ENCODE measurements around the gene SPSB4.

SPSB4 gene

GRCh38 chr3:141122455-141123030 lies 71.4 kb downstream of the SPSB4 start:
- no peak for DNase-seq

- no peak for DNase-seq
Observed at GRCh38 chr3:141123677-141124410, 72.7 kb downstream of the SPSB4 start.

- no peak for DNase-seq
Observed at GRCh38 chr3:141124715-141125114, 73.6 kb downstream of the SPSB4 start.

GRCh38 chr3:141125351-141125750 lies 74.2 kb downstream of the SPSB4 start:
- DNase-seq, result no peak

- DNase-seq, result peak; percentile 0
Observed at GRCh38 chr3:141126661-141127343, 75.7 kb downstream of the SPSB4 start.

- DNase-seq, result peak; percentile 3
Observed at GRCh38 chr3:141127344-141128125, 76.4 kb downstream of the SPSB4 start.

- no peak for DNase-seq
Observed at GRCh38 chr3:141128126-141128777, 77.1 kb downstream of the SPSB4 start.

GRCh38 chr3:141129049-141129448 lies 77.9 kb downstream of the SPSB4 start:
- DNase-seq, result no peak

- DNase-seq, result no peak
Observed at GRCh38 chr3:141129541-141130011, 78.4 kb downstream of the SPSB4 start.

- no peak for DNase-seq
Observed at GRCh38 chr3:141143517-141143916, 92.4 kb downstream of the SPSB4 start.

GRCh38 chr3:141146979-141147470 lies 95.9 kb downstream of the SPSB4 start:
- no peak for DNase-seq

GRCh38 chr3:141147657-141148056 lies 96.5 kb downstream of the SPSB4 start:
- no peak for DNase-seq

GRCh38 chr3:141148169-141148568 lies 97.0 kb downstream of the SPSB4 start:
- DNase-seq, result no peak

GRCh38 chr3:141148770-141149169 lies 97.6 kb downstream of the SPSB4 start:
- no peak for DNase-seq

- no peak for DNase-seq
Observed at GRCh38 chr3:141150081-141150830, 99.1 kb downstream of the SPSB4 start.

GRCh38 chr3:141150931-141151330 lies 99.8 kb downstream of the SPSB4 start:
- no peak for DNase-seq

- no peak for DNase-seq
Observed at GRCh38 chr3:141151439-141151838, 100.3 kb downstream of the SPSB4 start.

GRCh38 chr3:141152130-141152529 lies 101.0 kb downstream of the SPSB4 start:
- no peak for DNase-seq

- peak; percentile 39 for DNase-seq
Observed at GRCh38 chr3:141152801-141153678, 101.9 kb downstream of the SPSB4 start.

GRCh38 chr3:141153679-141153966 lies 102.5 kb downstream of the SPSB4 start:
- no peak for DNase-seq

GRCh38 chr3:141164852-141165251 lies 113.7 kb downstream of the SPSB4 start:
- no peak for DNase-seq
